ENCODE measurements around the gene MET. TPM values are rescaled to one million over a fixed set of nuclear protein-coding genes. Genes with fewer than 3 reads are reported as not detected.

The MET gene
- total and polyA plus RNA-seq, 10 donors: 0.68 to 28.8 (median 19.1) TPM

- H3K27ac ChIP-seq: no peak overlapping the region
- DNase-seq: no peak
- H3K9me3 ChIP-seq: no peaks in the 10 kb centered on the region
- H3K4me1 ChIP-seq: no peaks in the 10 kb centered on the region
- TF ChIP-seq POLR2A (IDR thresholded peaks at IDR 0.05) (no peak), POLR2AphosphoS5 (IDR thresholded peaks at IDR 0.05) (no peak)
- TF ChIP-seq, protein P1, sequence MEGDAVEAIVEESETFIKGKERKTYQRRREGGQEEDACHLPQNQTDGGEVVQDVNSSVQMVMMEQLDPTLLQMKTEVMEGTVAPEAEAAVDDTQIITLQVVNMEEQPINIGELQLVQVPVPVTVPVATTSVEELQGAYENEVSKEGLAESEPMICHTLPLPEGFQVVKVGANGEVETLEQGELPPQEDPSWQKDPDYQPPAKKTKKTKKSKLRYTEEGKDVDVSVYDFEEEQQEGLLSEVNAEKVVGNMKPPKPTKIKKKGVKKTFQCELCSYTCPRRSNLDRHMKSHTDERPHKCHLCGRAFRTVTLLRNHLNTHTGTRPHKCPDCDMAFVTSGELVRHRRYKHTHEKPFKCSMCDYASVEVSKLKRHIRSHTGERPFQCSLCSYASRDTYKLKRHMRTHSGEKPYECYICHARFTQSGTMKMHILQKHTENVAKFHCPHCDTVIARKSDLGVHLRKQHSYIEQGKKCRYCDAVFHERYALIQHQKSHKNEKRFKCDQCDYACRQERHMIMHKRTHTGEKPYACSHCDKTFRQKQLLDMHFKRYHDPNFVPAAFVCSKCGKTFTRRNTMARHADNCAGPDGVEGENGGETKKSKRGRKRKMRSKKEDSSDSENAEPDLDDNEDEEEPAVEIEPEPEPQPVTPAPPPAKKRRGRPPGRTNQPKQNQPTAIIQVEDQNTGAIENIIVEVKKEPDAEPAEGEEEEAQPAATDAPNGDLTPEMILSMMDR (IDR thresholded peaks at IDR 0.05 in 8 of 11, conservative IDR thresholded peaks at IDR 0.05 in 3 of 11): no peak
- no peak overlapping the region for H3K4me3 ChIP-seq
- H3K27me3 ChIP-seq (replicated peaks in 1 of 7): no peaks in the 10 kb centered on the region
- H3K36me3 ChIP-seq: peaks cover 0 to 6% (median 0%) of the 10 kb centered on the region in 6 donors
- intact Hi-C loops (cut with DNase I; ENCODE audit: low total_unique reads): no loop called here
- WGBS, 5 donors: 50 to 75% (median 62%) methylated on average over 1 of the region's 1 CpG
These were observed 108.5 kb downstream of the MET start for GRCh38 chr7:116780521-116780920.

DNA sequence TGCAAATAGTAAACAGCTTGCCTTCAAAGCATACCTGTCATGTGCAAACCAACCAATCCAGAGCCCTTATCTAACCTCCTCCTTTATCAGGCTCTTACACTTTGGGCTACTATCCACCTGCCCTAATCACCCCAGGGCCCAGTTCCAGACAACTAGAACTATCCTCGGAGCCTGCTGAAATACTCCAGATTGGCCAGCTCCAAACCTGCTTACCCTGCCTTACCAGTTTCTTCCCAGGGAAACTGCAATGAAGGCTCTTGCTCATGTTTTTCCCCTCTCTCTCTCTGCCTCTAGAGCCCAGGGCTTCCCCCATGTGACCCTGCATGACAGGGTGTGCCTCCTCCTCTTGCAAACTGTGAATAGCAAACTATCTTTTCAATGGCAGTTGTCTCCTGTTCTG lies 109.0 kb downstream of the MET start:
- no peak overlapping the region for H3K27ac ChIP-seq
- DNase-seq: no peak
- WGBS, 5 donors: 71 to 95% (median 90%) methylated on average over 1 of the region's 1 CpG

DNA sequence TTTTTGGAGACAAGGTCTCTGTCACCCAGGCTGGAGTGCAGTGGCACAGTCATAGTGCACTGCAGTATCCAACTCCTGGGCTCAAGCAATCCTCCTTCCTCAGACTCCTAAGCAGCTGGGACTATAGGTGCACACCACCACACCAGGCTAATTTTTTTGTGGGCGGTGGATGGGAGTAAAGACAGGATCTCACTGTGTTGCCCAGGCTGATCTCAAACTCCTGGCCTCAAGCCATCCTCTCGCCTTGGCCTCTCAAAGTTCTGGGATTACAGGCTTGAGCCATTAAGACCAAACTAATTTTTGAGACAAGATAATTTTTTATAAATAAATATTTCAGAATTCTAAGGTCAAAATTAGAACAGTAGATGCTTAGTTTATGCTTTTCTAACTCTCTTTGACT lies 109.6 kb downstream of the MET start:
- no peak overlapping the region for H3K4me3 ChIP-seq
- no peaks in the 10 kb centered on the region for H3K27me3 ChIP-seq (replicated peaks in 1 of 7)
- TF ChIP-seq, protein P1 (IDR thresholded peaks at IDR 0.05 in 8 of 11, conservative IDR thresholded peaks at IDR 0.05 in 3 of 11): no peak
- no peak for TF ChIP-seq POLR2A (IDR thresholded peaks at IDR 0.05)
- no peak for TF ChIP-seq POLR2AphosphoS5 (IDR thresholded peaks at IDR 0.05)
- DNase-seq: no peak
- H3K9me3 ChIP-seq: no peaks in the 10 kb centered on the region
- peaks cover 0 to 6% (median 0%) of the 10 kb centered on the region in 6 donors for H3K36me3 ChIP-seq
- intact Hi-C loops (cut with DNase I; ENCODE audit: low total_unique reads): no loop called here
- H3K4me1 ChIP-seq: peaks cover 0 to 2% (median 0%) of the 10 kb centered on the region in 6 donors
- 93 to 98% (median 95%) methylated on average over 2 of the region's 2 CpGs for WGBS, 5 donors
- H3K27ac ChIP-seq: no peak overlapping the region

More for the DNA sequence above, 109.0 kb downstream of the MET start:
- TF ChIP-seq POLR2AphosphoS5 (IDR thresholded peaks at IDR 0.05): no peak
- no peak for TF ChIP-seq POLR2A (IDR thresholded peaks at IDR 0.05)
- TF ChIP-seq, protein P1 (IDR thresholded peaks at IDR 0.05 in 8 of 11, conservative IDR thresholded peaks at IDR 0.05 in 3 of 11): no peak
- Histone ChIP-seq H3K4me3 (no peak overlapping the region), H3K4me1 (no peaks in the 10 kb centered on the region), H3K9me3 (no peaks in the 10 kb centered on the region), H3K27me3 (replicated peaks in 1 of 7) (no peaks in the 10 kb centered on the region), H3K36me3 (peaks cover 0 to 6% (median 0%) of the 10 kb centered on the region in 6 donors)
- intact Hi-C loops (cut with DNase I; ENCODE audit: low total_unique reads): no loop called here

- peaks cover 0 to 8% (median 0%) of the 10 kb centered on the region in 6 donors for H3K4me1 ChIP-seq
- no peaks in the 10 kb centered on the region for H3K9me3 ChIP-seq
- H3K27me3 ChIP-seq (replicated peaks in 1 of 7): no peaks in the 10 kb centered on the region
- peaks cover 0 to 6% (median 0%) of the 10 kb centered on the region in 6 donors for H3K36me3 ChIP-seq
- no peak overlapping the region for H3K4me3 ChIP-seq
- TF ChIP-seq POLR2AphosphoS5 (IDR thresholded peaks at IDR 0.05): no peak
- TF ChIP-seq, protein P1 (IDR thresholded peaks at IDR 0.05 in 8 of 11, conservative IDR thresholded peaks at IDR 0.05 in 3 of 11): no peak
- TF ChIP-seq POLR2A (IDR thresholded peaks at IDR 0.05): no peak
- WGBS, 5 donors: 40 to 53% (median 43%) methylated on average over 1 of the region's 1 CpG
- intact Hi-C loops (cut with DNase I; ENCODE audit: low total_unique reads): no loop called here
- no peak for DNase-seq
- no peak overlapping the region for H3K27ac ChIP-seq
These were observed 110.2 kb downstream of the MET start for GRCh38 chr7:116782177-116782711.
